HG03378 (cell line): ENCODE measurements around the gene OR7D2.
"Not testable (repeated sequence)": the region's sequence is repeated elsewhere in the genome, so short reads cannot be mapped to it uniquely, and the experiment has no call there.

Source experiments
- ATAC-seq: cut with Tn5 transposase; IDR thresholded peaks from one replicate; pipeline ENCODE4 v1.9.1; 2021; ENCODE audit warnings: mild to moderate bottlenecking, moderate library complexity; ENCODE audit not compliant: unreplicated experiment

Gene OR7D2

GRCh38 chr19:9198044-9198443 lies 19.3 kb downstream of the OR7D2 start:
- not testable (repeated sequence) for ATAC-seq

- ATAC-seq = no peak
Observed at GRCh38 chr19:9205501-9206113, 26.8 kb downstream of the OR7D2 start.

- ATAC-seq = no peak
Observed at GRCh38 chr19:9219489-9219888, 40.7 kb downstream of the OR7D2 start, which contains the start of gene OR7D4. Gene OR7D4 (minus strand): TSS chr19:9219589. CDS start chr19:9214837, 4,752 bp downstream.
